ENCODE data around the gene HSPA9. TPM values are rescaled to one million over a fixed set of nuclear protein-coding genes. Genes with fewer than 3 reads are reported as not detected.
A peak's percentile ranks its signal among the peaks of the same experiment; 100 is the strongest.

Gene HSPA9
- total and polyA plus RNA-seq, 10 of the 15 experiments (the other 5 are each of a cell fraction or from before 2014, with no cell fraction given) = 145 to 455 (median 343) TPM

- TF ChIP-seq SKIL (IDR thresholded peaks at IDR 0.05; ENCODE audit: low read depth, poor library complexity, severe bottlenecking) (no peak), RBBP5 (conservative IDR thresholded peaks at IDR 0.05) (no peak), ZNF622 (IDR thresholded peaks at IDR 0.05) (no peak), NR2C2 (IDR thresholded peaks at IDR 0.05; ENCODE audit: borderline replicate concordance, control insufficient read depth, insufficient read length, low read depth) (no peak), NFYB (IDR thresholded peaks at IDR 0.05; ENCODE audit: insufficient read depth, low read depth, low read length) (no peak)
Observed at GRCh38 chr5:138560971-138561370, 14.2 kb downstream of the HSPA9 start (continued).

GRCh38 chr5:138559937-138560336 lies 15.3 kb downstream of the HSPA9 start:
- in situ Hi-C loops (cut with MboI) = no loop called here
- no peak overlapping the region for H3K4me2 ChIP-seq (ENCODE audit: control insufficient read depth, insufficient read depth)
- no peak overlapping the region for H3K4me3 ChIP-seq
- ChIA-PET POLR2A (interaction anchor here (1.4 kb wide), 1 partner anchor 17 kb away, joined by 3 read pairs; the partner anchor contains the start of gene ETF1), RAD21 (ENCODE audit: unreplicated experiment) (no interaction called here), SMC1A (ENCODE audit: uncharacterized antibody, unreplicated experiment) (no interaction called here), CTCF (no interaction called here)
- peaks cover 22 to 59% of the 10 kb centered on the region in 2 experiments for H3K36me3 ChIP-seq (ENCODE audit: control insufficient read depth in 2 of 2, insufficient read depth in 2 of 2, low read length in 1 of 2)
- ATAC-seq = no peak
- no peak overlapping the region for H3K27ac ChIP-seq (ENCODE audit: control insufficient read depth, insufficient read depth)
- H3K79me2 ChIP-seq (ENCODE audit: control insufficient read depth, insufficient read depth, low read length) = peaks cover 11% of the 10 kb centered on the region
- no peaks in the 10 kb centered on the region; the same call in 1 of the 2 replicates for H4K20me1 ChIP-seq (ENCODE audit: control insufficient read depth, insufficient read depth)
- no peak for DNase-seq (ENCODE audit: low read depth, low spot score)
- no peaks in the 10 kb centered on the region for H3K27me3 ChIP-seq (replicated peaks in 1 of 2; ENCODE audit: control insufficient read depth in 2 of 2, insufficient read depth in 2 of 2, low read length in 1 of 2)
- WGBS (ENCODE audit: insufficient coverage, insufficient replicate concordance, low lambda C conversion rate, missing lambda C conversion rate) = 98% methylated on average over 7 of the region's 7 CpGs
- H3K9me3 ChIP-seq (replicated peaks; ENCODE audit: control insufficient read depth, insufficient read depth, low read length) = no peaks in the 10 kb centered on the region
- no peak overlapping the region for H3K9ac ChIP-seq (ENCODE audit: control insufficient read depth, insufficient read depth, low read length)
- H3K4me1 ChIP-seq (ENCODE audit: control insufficient read depth, insufficient read depth, low read length) = no peaks in the 10 kb centered on the region
- no peak for FAIRE-seq
- H2AFZ ChIP-seq (ENCODE audit: control insufficient read depth, low read depth, low read length) = no peak overlapping the region
- no TSS peak for BruUV-seq (replicated peaks)
- intact Hi-C loops (cut with micrococcal nuclease; ENCODE audit: unreplicated experiment) = no loop called here
- no peak for TF ChIP-seq SUPT20H (IDR thresholded peaks at IDR 0.05; ENCODE audit: borderline replicate concordance, control insufficient read depth, low read depth, low read length)
- 0 out of 2 replicates have a peak, but pooled peaks have one; percentile 21 for TF ChIP-seq POLR2A (IDR thresholded peaks at IDR 0.05; ENCODE audit: low read depth, low read length)
